Measurements from ENCODE around the gene SERGEF.

- no peak for TF ChIP-seq CTCF (IDR thresholded peaks at IDR 0.05 in 4 of 5, conservative IDR thresholded peaks at IDR 0.05 in 1 of 5)
- TF ChIP-seq POLR2A (IDR thresholded peaks at IDR 0.05) = no peak
Measured at GRCh38 chr11:17767301-17767885, 245.5 kb downstream of the SERGEF start.
